ENCODE data around the gene MYO15B.

MYO15B gene

DNA sequence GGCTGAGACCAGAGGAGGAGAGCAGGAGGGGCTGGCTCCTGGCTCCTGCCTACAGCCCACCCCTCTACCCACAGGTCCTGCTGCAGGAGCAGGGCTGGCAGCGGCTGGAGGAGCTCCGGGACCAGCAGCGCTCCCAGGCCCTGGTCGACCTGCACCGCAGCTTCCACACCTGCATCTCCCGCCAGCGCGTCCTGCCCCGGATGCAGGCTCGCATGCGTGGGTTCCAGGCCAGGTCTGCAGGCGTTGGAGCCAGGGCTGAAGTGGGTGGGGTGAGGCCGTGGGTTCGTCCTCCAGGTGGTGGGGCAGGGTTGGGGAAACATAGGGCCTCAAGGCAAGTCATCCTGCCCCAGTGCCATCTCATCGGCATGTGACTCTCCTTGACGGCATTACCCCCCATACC is 18.2 kb downstream of the MYO15B start:
- FAIRE-seq = no peak

DNA sequence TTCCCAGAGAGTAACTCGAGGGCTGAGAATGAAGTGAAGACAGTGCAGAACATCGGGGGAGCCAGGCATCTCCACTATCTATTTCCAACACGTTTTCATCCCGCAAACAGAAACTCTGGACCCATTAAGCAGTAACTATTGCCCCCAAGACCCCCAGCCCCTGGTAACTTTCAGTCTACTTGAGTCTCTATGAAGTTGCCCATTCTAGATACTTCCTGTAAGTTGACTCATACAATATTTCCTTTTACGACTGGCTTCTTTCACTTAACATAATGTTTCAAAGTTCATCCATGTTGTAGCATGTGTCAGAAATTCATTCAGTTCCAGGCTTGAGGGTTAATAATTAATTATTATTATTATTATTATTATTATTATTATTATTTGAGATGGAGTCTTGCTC is 19.5 kb downstream of the MYO15B start:
- FAIRE-seq = no peak

DNA sequence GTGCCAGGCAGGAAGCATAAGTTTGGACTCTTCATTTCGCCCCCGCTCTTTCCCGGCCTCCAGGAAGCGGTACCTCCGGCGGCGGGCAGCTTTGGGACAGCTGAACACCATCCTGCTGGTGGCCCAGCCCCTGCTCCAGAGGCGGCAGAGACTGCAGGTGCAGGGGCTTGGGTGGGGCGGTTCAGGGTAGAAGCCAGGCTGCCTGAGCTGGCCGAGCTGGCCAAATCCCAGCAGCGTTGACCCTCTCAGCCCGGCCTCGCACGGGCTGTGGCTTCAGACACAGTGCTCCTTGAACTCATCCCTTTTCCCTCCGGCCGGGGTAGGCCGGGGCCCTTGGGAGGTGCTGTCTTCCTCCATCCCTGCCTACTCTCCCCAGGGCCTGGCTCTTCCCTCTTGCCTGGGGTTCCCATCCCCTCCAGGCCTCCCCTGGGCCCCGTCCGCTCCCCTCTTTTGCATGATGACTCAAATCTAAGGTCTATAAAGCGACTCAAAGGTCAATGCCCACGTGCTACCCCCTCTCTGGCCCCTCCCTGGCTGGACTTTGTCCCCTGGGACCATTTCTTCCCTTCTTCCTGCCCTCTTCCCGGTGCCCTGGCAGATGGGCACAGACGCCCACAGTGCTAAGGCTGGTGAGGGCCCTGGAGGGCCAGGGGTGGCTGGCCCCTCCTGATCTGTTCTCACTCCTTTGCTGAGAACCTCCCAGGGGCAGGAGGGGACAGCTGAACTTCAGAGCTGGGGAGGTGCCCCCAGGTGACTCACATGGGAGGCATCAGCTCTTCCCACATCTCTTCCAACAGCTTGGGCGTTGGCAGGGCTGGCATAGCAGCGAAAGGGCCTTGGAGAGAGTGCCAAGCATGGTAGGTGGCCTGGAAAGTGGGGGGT is 22.7 kb downstream of the MYO15B start:
- FAIRE-seq = no peak

DNA sequence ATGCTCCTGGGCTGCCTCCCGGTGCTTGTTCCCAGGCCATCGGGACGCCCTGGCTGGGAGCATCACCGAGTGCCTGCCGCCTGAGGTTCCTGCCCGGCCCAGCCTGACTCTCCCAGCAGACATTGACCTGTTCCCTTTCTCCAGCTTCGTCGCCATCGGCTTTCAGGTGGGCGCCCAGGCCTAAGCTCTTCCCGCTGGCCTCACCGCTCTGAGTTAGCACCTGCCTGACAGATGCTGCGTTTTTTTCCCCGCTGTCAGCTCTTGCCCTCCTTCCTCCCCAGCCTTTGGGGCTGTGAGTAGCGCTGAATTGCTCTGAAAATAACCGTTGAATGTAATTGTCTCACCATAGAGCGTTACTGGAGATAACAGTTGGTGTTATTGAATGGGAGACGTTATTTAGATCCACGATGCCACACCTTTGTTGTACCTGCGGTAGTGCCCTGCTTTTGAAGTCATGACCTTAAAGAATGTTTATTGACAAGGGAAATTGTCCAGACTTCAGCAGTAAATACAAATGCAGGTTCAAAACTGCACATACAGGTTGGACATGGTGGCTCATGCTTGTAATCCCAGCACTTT is 24.3 kb downstream of the MYO15B start:
- FAIRE-seq = no peak

DNA sequence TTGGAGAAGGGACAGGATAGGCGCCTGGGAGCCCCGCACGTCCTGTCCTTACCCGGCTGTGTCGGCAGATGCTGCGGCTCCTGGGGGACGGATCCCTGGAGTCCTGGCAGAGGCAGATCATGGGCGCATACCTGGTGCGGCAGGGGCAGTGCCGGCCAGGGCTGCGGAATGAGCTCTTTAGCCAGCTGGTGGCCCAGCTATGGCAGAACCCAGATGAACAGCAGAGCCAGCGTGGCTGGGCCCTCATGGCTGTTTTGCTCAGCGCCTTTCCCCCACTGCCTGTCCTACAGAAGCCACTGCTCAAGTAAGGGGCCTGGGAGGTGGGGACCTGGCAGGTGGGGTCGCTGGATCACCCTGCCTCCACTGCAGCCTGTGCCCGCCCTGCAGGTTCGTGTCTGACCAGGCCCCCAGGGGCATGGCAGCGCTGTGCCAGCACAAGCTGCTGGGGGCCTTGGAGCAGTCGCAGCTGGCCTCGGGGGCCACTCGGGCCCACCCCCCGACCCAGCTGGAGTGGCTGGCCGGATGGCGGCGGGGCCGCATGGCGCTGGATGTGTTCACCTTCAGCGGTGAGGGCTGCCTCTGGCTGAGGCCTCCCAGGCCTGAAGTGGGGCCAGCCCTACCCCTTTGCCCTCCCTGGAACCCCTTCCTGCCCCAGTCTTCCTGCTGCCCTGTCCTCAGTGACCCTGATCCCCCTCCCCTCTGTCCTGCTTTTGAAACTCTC is 25.5 kb downstream of the MYO15B start:
- FAIRE-seq = no peak

DNA sequence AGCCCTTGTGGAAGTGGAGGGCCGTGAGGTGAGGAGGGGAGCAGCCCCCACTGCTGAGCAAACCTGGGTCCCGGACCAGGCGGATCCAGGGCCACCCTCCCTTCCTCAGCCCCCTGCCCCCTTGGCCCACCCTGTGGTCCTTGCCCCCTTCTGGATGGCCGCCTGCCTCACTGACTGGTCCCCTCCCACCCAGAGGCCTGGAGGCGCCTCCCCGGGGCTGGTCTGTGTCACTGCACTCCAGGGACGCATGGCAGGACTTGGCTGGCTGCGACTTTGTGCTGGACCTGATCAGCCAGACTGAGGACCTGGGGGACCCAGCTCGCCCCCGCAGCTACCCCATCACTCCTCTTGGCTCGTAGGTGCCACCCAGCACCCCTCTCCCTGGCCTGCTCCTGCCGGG is 26.4 kb downstream of the MYO15B start:
- no peak for FAIRE-seq

DNA sequence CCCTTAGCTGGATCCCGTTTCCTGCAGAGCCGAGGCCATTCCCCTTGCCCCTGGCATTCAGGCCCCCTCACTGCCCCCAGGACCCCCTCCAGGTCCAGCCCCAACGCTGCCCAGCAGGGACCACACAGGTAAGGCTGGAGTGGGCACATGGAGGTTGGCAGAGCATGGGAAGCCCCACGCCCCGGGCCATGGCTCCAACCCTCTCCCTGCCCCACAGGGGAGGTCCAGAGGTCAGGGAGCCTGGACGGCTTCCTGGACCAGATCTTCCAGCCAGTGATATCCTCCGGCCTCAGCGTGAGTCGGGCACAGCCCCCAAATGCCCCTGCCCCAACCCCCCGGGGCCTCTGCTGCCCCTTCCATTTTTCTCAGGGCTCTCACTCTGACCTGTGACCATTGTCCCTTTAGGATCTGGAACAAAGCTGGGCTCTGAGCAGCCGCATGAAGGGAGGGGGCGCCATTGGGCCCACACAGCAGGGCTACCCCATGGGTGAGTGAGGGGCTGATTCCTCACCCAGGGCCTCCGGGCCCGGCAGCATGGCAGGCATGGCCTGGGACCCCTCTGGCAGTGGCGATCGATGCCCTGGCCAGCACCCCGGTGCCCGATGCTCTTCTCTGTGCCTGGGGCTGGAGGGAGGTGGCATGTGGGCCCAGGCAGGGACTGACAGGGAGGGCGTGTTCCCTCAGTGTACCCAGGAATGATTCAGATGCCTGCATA is 27.1 kb downstream of the MYO15B start:
- FAIRE-seq = no peak

DNA sequence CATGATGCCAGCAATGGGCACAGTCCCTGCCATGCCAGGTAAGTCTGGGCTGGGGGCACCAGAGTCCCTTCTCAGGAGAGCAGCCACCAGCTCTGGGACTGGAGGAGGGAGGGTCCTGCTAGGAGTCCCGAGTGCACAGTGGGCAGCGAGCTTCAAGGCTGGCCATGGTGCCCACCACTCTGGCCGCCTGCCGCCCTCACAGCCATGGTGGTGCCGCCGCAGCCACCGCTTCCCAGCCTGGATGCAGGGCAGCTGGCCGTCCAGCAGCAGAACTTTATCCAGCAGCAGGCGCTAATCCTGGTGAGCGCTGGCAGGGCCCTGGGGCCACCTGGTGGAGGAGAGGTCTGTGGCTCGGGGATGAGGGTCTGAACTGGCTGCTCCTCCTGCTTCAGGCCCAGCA is 27.7 kb downstream of the MYO15B start:
- FAIRE-seq = no peak

DNA sequence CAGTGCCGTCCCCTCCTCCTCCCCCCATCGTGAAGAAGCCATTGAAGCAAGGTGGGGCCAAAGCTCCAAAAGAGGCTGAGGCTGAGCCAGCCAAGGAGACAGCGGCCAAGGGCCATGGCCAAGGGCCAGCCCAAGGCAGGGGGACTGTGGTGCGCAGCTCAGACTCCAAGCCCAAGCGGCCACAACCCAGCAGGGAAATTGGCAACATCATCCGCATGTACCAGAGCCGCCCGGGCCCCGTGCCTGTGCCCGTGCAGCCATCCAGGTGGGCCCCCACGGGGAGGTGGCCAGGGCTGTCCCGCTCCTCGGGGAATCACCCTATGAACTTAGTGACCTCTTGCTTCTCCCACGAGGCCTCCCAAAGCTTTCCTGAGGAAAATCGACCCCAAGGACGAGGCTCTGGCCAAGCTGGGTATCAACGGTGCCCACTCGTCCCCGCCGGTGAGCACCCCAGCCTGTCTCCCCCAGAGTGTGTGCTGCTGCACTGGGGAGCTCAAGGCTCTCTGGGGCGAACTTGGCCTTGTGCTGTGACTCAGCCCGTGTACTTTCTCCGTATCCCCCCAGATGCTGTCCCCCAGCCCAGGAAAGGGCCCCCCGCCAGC is 29.0 kb downstream of the MYO15B start:
- no peak for FAIRE-seq

DNA sequence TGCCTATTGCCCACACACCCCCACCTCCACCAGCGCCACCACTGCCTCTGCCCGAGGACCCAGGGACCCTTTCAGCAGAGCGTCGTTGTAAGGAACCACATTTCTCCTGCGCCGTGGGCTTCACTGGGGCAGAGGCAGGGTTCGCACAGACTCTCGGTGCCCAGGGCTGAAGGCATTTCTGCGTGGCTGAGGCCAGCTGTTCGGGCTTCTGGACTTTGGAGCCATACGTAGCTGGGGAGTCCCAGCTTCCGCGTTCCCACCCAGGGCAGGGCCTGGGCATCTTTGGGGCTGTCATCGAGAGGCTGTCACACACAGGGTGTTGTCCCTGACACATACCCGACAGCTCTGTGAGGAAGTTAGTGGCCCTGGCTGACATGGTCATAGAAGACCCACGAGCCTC is 29.6 kb downstream of the MYO15B start:
- no peak for FAIRE-seq

DNA sequence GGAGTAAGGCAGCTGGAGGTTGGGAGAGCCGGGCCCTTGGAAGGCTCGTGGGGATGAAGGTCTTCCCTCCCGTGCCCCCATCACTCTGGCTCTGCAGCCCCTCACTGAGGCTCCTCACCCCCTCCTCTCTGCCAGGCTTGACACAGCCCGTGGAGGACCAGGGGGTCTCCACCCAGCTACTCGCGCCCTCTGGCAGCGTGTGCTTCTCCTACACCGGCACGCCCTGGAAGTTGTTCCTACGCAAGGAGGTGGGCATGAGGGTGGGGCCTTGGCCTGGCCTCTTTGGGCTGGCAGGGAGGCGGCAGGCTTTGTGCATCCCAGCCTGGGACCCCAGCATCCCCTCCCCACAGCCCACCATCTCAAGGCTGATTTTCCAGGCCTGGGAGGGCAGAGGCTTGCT is 30.1 kb downstream of the MYO15B start:
- FAIRE-seq = no peak

DNA sequence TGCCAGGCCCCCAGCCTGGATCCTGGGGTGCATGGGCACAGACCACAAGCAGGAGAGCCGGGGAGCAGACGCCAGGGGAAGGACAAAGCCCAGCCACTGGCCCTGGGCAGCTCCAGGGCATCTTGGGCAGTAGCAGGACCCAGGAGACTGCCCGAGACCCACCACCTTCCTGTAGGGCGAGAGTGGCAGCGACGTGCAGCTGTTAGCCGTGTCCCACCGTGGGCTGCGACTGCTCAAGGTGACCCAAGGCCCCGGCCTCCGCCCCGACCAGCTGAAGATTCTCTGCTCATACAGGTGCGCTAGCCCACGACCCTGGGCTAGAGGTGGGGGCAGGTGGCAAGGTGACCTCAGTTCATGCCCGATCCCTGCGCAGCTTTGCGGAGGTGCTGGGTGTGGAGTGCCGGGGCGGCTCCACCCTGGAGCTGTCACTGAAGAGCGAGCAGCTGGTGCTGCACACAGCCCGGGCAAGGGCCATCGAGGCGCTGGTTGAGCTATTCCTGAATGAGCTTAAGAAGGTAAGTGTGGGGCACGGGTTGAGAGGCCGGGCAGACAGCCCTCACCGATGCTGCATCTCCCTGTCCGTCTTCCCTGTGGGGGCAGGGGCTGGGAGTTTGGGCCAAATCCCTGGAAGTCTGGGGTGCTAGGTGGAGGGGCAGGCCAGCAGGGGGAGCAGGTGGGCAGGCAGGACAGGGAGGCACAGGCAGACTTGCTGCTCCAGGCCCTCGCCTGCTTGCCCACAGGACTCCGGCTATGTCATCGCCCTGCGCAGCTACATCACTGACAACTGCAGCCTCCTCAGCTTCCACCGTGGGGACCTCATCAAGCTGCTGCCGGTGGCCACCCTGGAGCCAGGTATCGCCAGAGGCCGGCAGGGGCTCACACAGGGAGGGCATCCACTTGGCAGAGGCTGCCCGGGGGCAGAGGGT is 32.2 kb downstream of the MYO15B start:
- no peak for FAIRE-seq

DNA sequence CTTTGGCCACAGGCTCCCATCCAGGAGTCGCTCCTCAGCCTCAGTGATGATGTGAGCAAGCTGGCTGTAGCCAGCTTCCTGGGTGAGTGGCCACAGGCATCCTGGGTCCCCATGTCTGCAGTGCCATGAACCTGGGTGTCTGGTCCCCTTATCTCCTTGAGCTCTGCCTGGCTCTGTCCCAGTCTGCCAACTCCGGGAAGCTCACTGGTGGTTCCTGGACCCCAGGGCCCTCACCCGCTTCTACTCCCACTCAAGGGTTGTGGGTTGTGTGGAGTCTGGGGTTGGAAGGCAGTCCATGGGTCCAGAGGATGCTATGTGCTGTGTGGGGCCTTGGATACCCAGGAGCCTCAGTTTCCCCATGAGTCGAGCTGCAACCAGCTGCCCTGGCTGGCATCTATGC is 33.9 kb downstream of the MYO15B start:
- no peak for FAIRE-seq

DNA sequence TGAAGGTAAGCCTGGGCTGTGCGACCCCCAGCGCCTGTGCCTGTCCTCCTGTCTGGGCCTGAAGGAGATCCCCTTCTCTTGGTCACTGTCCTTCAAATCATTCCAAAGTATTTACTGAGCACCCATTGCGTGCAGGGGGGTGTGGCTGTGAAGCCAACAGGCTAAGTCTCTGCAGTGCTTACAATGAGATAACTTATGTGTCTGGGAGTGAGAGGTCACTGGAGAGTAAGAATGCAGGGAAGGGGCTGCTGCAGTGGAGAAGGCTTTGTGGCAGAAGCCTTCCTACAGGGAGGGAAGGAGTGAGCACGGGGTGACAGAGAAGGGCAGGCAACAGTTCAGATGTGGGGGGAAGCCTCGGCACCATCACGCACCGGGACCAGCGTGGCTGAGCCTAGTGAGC is 34.5 kb downstream of the MYO15B start:
- no peak for FAIRE-seq

DNA sequence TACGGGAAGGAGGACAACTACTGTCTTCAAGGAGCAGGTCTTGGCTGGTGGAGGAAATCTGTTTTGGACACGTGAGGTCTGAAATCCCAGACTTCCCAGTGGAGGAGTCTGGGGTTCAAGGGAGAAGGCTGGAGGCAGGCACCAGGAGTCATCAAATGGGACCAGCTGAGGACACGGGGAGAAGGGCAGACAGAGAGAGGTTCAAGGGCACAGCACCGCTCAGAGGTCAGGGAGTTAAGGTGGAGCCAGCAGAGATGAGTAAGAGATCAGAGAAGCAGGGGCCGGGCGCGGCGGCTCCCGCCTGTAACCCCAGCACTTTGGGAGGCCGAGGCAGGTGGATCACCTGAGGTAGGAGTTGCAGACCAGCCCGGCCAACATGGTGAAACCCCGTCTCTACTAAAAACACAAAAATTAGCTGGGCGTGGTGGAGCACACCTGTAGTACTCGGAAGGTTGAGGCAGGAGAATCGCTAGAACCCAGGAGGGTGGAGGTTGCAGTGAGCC is 35.2 kb downstream of the MYO15B start:
- no peak for FAIRE-seq

DNA sequence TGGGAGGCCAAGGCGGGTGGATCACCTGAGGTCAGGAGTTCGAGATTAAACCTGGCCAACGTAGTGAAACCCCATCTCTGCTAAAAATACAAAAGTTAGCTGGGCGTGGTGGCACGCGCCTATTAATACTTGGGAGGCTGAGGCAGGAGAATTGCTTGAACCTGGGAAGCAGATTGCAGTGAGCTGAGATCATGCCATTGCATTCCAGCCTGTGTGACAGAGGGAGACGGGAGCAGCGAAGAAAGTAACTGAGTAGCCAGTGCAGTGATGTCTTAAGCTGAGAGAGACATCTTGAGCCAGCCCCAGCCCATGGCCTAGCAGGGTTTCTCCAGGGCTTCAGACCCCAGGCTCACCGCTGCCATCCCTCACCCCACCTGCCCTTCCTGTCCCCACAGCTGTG is 35.8 kb downstream of the MYO15B start:
- FAIRE-seq = no peak

DNA sequence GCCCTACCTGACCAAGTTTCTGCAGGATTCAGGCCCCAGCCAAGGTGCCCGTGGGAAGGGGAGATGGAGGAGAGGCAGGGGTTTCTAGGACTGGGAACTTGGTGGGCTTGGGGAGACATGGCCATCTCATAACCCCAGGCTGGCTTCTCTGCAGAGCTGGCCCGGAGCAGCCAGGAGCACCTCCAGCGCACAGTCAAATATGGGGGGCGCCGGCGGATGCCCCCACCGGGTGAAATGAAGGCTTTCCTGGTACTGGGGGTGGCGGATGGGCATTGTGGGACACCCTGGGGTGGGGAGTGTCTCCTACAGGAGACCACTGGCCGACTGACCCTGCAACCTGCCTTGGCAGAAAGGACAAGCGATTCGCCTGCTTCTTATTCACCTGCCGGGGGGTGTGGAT is 36.4 kb downstream of the MYO15B start:
- no peak for FAIRE-seq

DNA sequence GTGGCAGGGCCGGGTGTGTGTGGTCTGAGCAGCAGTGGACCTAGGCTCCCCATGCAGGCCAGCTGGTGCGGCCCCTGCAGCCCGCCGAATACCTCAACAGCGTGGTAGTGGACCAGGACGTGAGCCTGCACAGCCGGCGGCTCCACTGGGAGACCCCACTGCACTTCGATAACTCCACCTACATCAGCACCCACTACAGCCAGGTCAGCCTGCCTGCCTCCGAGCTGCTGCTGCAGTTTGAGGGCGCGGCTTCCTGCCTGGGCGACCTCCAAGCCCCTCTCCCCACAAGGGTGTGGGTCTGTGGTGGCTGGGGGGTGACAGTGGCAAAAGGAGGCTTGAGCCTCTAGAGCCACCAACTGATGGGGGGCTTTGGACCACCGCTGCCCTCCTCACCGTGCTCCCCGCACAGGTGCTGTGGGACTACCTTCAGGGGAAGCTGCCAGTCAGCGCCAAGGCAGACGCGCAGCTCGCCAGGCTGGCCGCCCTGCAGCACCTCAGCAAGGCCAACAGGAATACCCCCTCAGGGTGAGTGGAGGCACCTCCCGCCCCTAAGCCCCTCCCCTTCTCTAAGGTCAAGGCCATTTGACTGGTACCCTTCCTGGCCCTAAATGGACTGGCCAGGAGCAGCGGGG is 37.2 kb downstream of the MYO15B start:
- FAIRE-seq = no peak

DNA sequence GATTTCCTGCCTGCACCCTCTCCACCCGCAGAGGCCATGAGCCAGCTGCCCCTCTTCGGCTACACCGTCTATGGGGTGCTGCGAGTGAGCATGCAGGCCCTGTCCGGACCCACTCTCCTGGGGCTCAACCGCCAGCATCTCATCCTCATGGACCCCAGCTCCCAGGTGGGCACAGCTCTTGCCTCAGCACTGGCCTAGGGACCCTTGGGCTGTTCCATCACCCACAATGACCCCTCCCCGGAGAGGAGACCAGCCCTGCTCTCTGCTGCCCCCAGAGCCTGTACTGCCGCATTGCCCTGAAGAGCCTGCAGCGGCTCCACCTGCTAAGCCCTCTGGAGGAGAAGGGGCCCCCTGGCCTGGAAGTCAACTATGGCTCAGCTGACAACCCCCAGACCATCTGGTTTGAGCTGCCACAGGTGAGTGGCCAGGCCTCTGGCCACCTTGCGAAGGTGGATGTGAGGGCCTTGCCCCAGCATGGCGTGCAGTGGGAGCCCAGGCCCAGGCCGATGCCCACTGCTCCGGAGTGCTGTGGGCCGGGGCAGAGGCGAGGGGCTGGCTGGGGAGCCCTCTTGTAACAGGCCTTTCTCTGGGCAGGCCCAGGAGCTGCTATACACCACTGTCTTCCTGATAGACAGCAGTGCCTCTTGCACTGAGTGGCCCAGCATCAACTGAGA is 38.4 kb downstream of the MYO15B start:
- no peak for FAIRE-seq

DNA sequence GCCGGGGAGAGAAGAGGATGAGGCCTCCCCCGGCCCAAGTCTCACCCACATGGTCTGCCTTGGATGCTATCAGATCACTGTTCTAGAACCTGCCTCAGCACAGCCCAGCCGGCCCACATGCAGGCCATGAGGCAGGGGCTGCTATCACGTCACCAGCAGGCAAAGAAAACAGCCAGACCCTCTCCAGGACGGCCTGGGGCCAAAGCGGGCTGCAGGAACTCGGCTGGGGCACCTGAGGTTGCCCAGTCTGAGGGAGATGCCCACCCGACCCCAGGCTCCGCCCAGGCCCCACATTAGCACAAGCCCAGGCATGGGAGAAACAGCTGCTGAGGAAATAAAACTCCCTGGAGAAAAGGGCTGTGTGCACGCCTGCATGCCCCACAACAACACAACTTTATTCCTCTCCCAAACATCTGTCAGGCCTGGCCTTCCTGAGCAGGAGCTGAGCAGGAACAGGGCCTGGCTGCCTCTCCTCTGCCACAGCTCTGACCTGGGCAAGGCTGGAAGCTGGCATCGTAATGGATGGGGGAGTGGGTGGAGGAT is 39.0 kb downstream of the MYO15B start:
- FAIRE-seq = no peak

Data from TTC549 (cell line).